ENCODE measurements around the gene CDH4.

GRCh38 chr20:61849822-61850221 lies 597.8 kb downstream of the CDH4 start:
- no peak for TF ChIP-seq CTCF (IDR thresholded peaks at IDR 0.05)
- no peak for TF ChIP-seq POLR2A (IDR thresholded peaks at IDR 0.05)
